ENCODE results near the gene SMIM29.
A peak's percentile ranks its signal among the peaks of the same experiment; 100 is the strongest.
"Not testable (repeated sequence)": the region's sequence is repeated elsewhere in the genome, so short reads cannot be mapped to it uniquely, and the experiment has no call there.

SMIM29 gene

DNA sequence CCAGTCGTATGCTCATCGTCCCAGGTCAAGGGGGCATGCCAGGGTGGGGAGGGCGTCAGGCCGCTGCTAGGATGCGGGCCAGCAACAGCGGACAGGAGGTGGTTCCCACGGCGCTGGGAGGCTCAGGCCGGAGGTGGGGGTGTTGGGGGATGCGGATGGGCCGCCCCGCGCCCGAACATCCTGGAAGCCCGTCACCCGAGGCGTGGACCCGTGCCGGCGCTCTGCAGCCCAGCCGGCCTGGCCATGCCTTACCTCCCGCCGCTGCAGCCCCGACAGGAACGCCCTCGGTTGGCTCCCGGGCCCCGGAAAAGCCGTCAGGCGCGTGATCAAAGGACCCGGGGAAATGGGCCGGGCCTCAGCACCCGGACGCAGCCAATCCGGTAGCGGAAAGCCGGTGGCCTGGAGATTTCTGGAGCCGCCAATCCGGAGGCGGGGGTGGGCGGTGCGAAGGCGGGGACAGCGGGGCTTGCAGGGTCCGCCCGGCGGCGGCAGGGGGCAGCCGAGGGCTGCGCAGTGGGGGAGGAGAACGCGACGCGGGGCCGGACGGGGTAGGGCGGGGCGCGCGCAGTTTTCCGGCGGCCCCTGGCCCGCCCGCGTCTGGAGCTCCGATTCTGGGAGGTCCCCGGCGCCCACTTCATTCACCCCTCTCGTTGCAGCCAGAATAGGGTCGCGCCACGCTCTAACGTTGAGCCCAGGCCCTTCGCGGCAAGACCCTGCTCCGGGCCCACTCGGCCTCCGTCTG lies at the start of gene SMIM29:
TSS of gene SMIM29 (minus strand) at position 280 of the 742 bp plus-strand sequence. CDS start 1,215 bp downstream, outside the sequence.
- DNase-seq (ENCODE audit: low spot score), result peak; percentile 96

GRCh38 chr6:34295721-34296120 lies 46.9 kb upstream of the SMIM29 start:
- DNase-seq (ENCODE audit: low spot score), result no peak

DNA sequence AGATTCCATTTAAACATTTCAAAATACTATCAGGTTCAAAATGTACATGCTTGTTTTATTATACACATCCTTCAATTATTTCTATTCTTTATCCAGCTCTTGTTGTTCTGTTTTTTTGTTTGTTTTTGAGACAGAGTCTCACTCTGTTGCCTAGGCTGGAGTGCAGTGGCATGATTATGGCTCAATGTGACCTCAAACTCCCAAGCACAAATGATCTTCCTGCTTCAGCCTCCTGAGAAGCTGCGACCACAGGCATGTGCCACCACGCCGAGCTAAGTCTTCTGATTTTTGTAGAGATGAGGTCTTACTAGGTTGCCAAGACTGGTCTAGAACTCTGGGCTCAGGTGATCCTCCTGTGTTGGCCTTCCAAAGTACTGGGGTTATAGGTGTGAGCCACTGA lies 44.1 kb upstream of the SMIM29 start:
- no peak for DNase-seq (ENCODE audit: low spot score)

DNA sequence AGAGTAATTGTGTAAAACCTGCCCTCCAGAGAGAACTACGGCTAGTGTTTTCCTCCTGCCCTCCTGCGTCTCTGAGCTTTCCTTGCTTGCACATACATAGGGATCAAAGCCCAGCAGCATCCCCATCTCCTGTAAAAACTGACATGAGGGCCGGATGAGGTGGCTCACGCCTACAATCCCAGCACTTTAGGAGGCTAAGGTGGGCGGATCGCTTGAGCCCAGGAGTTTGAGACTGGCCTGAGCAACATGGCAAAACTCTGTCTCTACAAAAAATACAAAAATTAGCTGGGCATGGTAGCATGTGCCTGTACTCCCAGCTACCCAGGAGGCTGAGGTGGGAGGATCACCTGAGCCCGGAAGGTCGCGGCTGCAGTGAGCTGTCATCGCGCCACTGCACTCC lies 40.3 kb upstream of the SMIM29 start:
- no peak for DNase-seq (ENCODE audit: low spot score)

DNA sequence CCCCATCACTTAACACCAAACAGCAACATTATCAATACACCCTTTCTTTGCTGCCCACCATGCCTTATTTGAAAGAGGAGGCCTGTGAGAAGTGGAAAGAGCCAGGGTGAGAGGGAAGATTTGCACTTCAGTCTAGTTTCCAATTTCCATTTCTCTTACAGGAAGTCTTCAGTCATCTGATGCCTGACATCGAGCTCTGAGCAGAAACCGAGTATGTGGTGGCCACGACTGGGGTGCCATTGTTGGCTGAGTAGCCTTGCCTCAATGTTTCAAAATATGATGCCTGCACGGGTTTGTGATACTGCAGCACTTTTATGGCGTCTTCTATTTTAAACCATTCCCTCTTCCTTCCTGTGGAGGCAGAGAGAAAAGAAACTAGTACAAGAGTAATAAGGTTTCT lies 39.8 kb upstream of the SMIM29 start:
- DNase-seq (ENCODE audit: low spot score), result no peak

DNA sequence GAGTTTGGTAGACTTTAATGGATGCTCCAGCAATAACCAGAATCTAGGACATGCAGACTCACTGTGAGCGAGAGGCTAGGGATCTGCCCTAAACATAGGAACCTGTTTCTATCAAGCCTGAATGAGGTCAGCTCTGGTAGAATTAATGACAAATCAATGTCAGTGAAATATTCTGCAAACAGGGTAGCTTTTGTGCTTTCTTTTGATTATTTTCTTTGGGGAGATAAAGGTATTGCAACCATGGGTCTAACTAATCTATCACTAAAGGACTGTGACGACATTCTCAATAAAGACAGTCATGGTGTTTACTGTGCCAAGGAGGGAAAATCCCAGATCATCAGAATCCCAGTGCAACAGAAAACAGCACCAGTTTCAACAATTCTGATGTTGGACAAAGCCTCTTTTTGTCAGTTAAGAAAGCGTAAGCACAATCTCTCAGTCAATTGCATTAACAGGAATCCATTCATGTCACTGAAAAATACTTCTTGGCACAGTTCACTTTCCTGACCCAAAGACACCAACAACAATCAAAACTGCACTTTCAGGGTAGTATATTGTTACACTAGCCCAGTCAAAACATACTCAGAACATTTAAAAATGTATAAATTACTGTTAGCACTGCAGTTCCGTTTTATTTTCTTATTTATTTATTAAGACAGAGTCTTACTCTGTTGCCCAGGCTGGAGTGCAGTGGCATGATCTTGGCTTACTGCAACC lies 36.8 kb upstream of the SMIM29 start:
- peak; percentile 72 for DNase-seq (ENCODE audit: low spot score)

DNA sequence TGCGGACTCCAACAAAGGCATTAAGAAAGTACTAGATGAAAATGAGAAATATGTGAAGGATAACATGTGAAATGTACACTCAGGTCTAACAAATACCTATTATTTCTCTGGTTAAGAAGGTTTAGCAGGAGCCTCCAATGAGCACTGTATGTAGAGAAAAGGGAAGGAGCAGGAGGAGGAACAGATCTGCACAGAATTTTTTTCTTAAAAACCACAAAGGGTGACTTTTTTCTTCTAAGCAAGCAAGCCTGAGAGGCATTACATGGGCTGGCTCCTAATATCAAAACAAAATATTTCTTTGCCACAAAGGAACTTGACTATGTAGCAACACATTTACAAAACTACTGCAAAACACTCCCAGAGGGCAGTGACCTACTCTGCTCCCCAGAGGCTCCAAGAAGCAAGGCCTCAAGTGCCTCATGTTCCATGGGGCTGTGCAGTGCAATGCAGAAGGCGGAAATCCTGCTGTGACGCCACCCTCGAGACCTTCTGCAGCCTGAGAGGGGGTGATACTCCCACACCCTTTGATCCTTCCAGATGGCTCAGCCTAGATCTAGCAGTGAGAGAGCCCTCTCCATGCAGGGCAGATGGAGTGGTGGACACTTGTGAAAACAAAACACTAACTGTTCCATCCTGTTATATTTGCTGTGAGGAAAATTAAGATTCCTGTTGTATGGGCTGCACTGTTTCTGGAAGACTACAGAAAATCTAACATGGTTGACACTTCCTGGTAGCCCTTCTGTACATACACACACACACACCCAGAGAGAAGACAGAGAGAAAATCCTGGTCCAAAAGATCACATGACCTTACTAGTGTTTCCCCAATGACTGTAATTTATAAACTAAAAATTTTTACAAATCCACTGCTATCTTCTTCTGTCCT lies 36.0 kb upstream of the SMIM29 start:
- DNase-seq (ENCODE audit: low spot score), result peak; percentile 77

- DNase-seq (ENCODE audit: low spot score), result no peak
Measured at GRCh38 chr6:34281702-34282334, 33.0 kb upstream of the SMIM29 start.

- DNase-seq (ENCODE audit: low spot score), result no peak
Measured at GRCh38 chr6:34280216-34280615, 31.4 kb upstream of the SMIM29 start.

GRCh38 chr6:34278833-34279232 lies 30.0 kb upstream of the SMIM29 start:
- DNase-seq (ENCODE audit: low spot score), result no peak

DNA sequence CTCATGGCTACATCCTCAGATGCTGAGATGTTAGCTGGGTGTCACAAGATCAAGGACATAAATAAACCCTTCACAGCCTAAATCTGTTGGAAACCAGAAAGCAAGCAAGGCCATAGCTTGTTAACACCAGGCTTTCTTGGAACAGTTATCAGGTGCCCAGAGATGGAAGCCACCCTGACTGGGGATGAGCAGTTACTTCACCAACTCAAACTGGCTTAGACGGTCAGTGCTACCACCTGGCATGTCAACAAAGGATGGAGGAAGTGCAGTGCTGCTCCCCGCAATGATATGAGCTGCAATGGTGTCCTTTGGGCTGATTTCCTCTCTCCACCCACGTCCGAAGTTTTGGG lies 28.9 kb upstream of the SMIM29 start:
- DNase-seq (ENCODE audit: low spot score), result no peak

DNA sequence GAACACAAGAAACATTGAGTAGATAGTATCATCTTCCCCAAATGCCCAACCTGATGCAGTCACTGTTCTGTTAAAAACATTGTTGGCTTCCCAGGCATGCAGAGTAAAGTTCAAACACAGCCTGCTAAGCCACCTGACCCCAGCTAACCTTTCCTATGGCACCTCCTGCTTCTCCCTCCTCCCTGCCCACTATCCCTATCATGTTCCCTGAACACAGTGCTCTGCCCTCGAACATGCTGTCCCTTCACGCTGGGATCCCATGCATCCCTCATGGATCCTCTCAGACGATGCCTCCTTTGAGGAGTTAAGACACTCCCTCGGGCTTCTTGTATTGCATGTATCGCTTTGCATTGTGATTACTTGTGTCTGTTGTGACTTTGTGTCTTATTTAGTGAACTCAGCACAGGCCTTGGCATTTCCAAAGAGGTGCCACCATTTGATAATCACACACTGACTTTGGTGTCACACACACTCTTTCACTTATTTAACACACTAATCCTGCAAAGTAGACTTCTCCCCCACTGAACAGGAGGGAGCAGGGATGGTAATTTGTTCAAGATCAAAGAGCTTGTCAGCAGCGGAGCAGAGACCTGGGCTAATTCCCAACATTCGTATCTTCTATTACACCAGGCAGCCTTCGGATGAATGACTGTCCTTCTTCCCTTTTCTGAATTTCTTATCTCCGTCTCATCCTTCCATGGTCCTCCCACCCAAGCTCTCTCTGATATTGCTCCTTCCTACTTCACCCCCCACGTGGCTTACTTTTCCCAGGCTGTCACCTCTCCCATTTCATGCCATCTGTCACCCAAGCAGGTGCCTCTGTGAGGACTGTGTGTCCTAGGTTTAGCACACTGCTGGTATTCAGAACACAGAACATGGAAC lies 28.3 kb upstream of the SMIM29 start:
- no peak for DNase-seq (ENCODE audit: low spot score)

DNA sequence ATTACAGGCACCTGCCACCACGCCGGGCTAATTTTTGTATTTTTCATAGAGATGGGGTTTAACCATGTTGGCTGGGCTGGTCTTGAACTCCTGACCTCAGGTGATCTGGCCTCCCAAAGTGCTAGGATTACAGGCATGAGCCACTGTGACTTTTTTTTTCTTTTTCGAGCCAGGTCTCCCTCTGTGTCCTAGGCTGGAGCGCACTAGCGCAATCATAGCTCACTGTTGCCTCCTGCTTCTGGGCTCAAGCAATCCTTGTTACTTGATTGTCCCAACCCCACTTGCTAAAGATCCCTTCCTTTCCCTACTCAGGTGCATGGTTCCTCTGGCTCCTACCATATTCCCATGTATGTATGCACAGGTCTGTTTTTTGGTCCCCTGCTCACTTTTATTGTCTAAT lies 27.4 kb upstream of the SMIM29 start:
- DNase-seq (ENCODE audit: low spot score), result no peak

DNA sequence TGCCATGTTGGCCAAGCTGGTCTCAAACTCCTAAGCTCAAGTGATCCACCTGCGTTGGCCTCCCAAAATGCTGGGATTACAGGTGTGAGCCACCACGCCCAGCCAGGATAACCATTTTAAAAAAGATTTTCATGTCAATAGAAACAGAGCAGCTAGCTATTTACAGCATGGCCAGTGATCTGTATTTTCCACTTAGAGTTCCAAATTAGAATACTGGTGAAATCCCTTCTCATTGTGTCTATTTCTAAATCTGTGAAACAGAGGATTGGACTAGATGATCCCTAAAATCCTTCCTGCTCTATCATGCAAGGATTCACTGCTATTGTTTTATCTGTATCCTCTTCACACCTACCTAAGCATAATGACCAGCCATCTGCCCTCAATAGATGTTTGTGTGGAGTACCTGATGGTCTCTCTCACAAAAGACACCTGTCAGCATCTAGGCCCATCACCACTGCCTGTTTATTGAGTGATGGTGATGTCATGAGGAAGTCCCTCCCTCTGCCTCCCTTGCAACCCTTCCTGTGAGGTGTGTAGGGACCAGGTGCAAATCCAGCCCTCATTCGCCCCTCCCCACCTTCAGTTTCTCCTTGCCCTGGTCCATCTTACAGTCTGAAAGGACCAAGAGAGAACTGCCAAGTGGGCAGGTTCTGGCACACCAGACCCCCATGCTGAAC lies 26.5 kb upstream of the SMIM29 start:
- no peak for DNase-seq (ENCODE audit: low spot score)

- no peak for DNase-seq (ENCODE audit: low spot score)
Measured at GRCh38 chr6:34274129-34274528, 25.3 kb upstream of the SMIM29 start.

- no peak for DNase-seq (ENCODE audit: low spot score)
Measured at GRCh38 chr6:34273242-34273805, 24.5 kb upstream of the SMIM29 start.

- DNase-seq (ENCODE audit: low spot score), result peak; percentile 42
Measured at GRCh38 chr6:34272013-34272926, 23.5 kb upstream of the SMIM29 start.

- DNase-seq (ENCODE audit: low spot score), result not testable (repeated sequence)
Measured at GRCh38 chr6:34269658-34270341, 21.0 kb upstream of the SMIM29 start.

GRCh38 chr6:34269132-34269531 lies 20.3 kb upstream of the SMIM29 start:
- DNase-seq (ENCODE audit: low spot score), result not testable (repeated sequence)

Measured in Ammon's horn (tissue), 1 donor.